ENCODE results near the gene FAM236D.
"Not testable (repeated sequence)": the region's sequence is repeated elsewhere in the genome, so short reads cannot be mapped to it uniquely, and the experiment has no call there.

DNA sequence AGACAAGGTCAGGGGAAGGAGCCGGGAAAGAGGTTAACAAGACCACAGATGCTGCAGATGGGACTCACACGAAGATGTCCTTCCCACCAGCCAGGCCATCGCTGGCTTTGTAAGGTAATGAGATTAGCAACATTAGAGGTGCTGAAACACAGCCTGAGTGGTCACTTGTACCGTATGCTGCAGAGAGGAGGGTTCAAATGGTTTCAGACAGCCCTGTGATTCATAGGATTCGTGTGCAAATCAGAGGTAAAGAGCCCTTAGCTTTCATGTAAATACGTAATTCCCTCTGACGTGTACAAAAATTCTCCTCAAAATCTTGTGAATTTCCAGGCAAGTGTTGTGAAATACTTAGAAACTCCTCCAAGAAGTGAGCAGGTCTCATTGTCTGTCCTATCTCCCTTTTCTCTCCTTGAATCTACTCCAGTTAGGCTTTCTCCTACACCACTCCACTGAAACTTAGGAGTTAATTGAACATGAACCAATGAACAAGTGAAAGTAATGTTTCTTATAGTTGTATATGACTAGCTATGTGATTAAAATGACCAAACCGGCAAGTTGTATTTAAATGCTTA, 24.6 kb downstream of the FAM236D start:
- TF ChIP-seq SIN3A (IDR thresholded peaks at IDR 0.05; ENCODE audit: borderline replicate concordance, low read depth, low read length); MXI1 (IDR thresholded peaks at IDR 0.05; ENCODE audit: low read depth, low read length); POLR2AphosphoS5 (IDR thresholded peaks at IDR 0.05; ENCODE audit: low read depth, low read length); SMC3 (IDR thresholded peaks at IDR 0.05; ENCODE audit: low read depth, low read length); YY1 (IDR thresholded peaks at IDR 0.05; ENCODE audit: low read depth); EP300 (IDR thresholded peaks at IDR 0.05; ENCODE audit: borderline replicate concordance in 1 of 2, low read depth in 1 of 2, low read length in 1 of 2); EZH2phosphoT487 (IDR thresholded peaks at IDR 0.05; ENCODE audit: borderline replicate concordance, low read depth); RAD21 (IDR thresholded peaks at IDR 0.05; ENCODE audit: low read length); NFIC (IDR thresholded peaks at IDR 0.05; ENCODE audit: borderline replicate concordance); GABPA (IDR thresholded peaks at IDR 0.05; ENCODE audit: low read depth): not testable (repeated sequence)
- TF ChIP-seq, protein P1, sequence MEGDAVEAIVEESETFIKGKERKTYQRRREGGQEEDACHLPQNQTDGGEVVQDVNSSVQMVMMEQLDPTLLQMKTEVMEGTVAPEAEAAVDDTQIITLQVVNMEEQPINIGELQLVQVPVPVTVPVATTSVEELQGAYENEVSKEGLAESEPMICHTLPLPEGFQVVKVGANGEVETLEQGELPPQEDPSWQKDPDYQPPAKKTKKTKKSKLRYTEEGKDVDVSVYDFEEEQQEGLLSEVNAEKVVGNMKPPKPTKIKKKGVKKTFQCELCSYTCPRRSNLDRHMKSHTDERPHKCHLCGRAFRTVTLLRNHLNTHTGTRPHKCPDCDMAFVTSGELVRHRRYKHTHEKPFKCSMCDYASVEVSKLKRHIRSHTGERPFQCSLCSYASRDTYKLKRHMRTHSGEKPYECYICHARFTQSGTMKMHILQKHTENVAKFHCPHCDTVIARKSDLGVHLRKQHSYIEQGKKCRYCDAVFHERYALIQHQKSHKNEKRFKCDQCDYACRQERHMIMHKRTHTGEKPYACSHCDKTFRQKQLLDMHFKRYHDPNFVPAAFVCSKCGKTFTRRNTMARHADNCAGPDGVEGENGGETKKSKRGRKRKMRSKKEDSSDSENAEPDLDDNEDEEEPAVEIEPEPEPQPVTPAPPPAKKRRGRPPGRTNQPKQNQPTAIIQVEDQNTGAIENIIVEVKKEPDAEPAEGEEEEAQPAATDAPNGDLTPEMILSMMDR (IDR thresholded peaks at IDR 0.05) = not testable (repeated sequence)
- TF ChIP-seq, protein P2, sequence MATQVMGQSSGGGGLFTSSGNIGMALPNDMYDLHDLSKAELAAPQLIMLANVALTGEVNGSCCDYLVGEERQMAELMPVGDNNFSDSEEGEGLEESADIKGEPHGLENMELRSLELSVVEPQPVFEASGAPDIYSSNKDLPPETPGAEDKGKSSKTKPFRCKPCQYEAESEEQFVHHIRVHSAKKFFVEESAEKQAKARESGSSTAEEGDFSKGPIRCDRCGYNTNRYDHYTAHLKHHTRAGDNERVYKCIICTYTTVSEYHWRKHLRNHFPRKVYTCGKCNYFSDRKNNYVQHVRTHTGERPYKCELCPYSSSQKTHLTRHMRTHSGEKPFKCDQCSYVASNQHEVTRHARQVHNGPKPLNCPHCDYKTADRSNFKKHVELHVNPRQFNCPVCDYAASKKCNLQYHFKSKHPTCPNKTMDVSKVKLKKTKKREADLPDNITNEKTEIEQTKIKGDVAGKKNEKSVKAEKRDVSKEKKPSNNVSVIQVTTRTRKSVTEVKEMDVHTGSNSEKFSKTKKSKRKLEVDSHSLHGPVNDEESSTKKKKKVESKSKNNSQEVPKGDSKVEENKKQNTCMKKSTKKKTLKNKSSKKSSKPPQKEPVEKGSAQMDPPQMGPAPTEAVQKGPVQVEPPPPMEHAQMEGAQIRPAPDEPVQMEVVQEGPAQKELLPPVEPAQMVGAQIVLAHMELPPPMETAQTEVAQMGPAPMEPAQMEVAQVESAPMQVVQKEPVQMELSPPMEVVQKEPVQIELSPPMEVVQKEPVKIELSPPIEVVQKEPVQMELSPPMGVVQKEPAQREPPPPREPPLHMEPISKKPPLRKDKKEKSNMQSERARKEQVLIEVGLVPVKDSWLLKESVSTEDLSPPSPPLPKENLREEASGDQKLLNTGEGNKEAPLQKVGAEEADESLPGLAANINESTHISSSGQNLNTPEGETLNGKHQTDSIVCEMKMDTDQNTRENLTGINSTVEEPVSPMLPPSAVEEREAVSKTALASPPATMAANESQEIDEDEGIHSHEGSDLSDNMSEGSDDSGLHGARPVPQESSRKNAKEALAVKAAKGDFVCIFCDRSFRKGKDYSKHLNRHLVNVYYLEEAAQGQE (IDR thresholded peaks at IDR 0.05; ENCODE audit: low read depth, low read length) = not testable (repeated sequence)
- TF ChIP-seq, protein P3, sequence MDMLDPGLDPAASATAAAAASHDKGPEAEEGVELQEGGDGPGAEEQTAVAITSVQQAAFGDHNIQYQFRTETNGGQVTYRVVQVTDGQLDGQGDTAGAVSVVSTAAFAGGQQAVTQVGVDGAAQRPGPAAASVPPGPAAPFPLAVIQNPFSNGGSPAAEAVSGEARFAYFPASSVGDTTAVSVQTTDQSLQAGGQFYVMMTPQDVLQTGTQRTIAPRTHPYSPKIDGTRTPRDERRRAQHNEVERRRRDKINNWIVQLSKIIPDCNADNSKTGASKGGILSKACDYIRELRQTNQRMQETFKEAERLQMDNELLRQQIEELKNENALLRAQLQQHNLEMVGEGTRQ (IDR thresholded peaks at IDR 0.05; ENCODE audit: borderline replicate concordance, low read depth, low read length) = not testable (repeated sequence)
- TF ChIP-seq, protein P4, sequence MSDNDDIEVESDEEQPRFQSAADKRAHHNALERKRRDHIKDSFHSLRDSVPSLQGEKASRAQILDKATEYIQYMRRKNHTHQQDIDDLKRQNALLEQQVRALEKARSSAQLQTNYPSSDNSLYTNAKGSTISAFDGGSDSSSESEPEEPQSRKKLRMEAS (IDR thresholded peaks at IDR 0.05; ENCODE audit: low read depth) = not testable (repeated sequence)

Measured in SK-N-SH (cell line).